A549 (cell line): ENCODE measurements around the gene PLIN3.

Experiments
- CBX2 ChIP-seq: fragments of 200-600 bp; sonication (generic); IDR thresholded peaks from 2 replicates; pipeline ENCODE4 v1.6.1; 2016; ENCODE audit warnings: low read depth, mild to moderate bottlenecking, borderline replicate concordance
- CHD2 ChIP-seq: fragments of 150-350 bp; IDR thresholded peaks from 2 replicates; pipeline ENCODE4 v1.6.1; 2014; ENCODE audit warnings: low read length; ENCODE audit not compliant: partially characterized antibody
- CHD4 ChIP-seq: fragments of 200-600 bp; sonication (generic); IDR thresholded peaks from 2 replicates; pipeline ENCODE4 v1.6.1; 2016; ENCODE audit warnings: antibody characterized with exemption, mild to moderate bottlenecking, borderline replicate concordance
- HOXA7 ChIP-seq: fragments of 250-450 bp; sonication (Bioruptor Pico); IDR thresholded peaks from 2 replicates; pipeline ENCODE4 v1.5.0; 2020; ENCODE audit warnings: mild to moderate bottlenecking, moderate library complexity
- JUN ChIP-seq, 2 experiments: fragments of >200 bp; sonication (Bioruptor Twin); formaldehyde crosslinking; IDR thresholded peaks; 2 replicates in 1 of 2; 3 replicates in 1 of 2; pipeline ENCODE4 v1.6.1; 2016 to 2017
- MAFK ChIP-seq: fragments of 450-650 bp; IDR thresholded peaks from 2 replicates; pipeline ENCODE4 v1.6.1; 2014; ENCODE audit not compliant: partially characterized antibody
- MAZ ChIP-seq: fragments of 150-350 bp; IDR thresholded peaks from 2 replicates; pipeline ENCODE4 v1.6.1; 2014; ENCODE audit warnings: antibody characterized with exemption, low read depth, low read length, borderline replicate concordance
- NR3C1 ChIP-seq: fragments of >200 bp; sonication (Bioruptor Twin); formaldehyde crosslinking; IDR thresholded peaks from 3 replicates; pipeline ENCODE4 v1.6.1; 2017
- PBX3 ChIP-seq: IDR thresholded peaks from 2 replicates; pipeline ENCODE4 v1.6.1; 2012
- PHF8 ChIP-seq: fragments of 200-600 bp; sonication (generic); IDR thresholded peaks from 2 replicates; pipeline ENCODE4 v1.6.1; 2016; ENCODE audit warnings: low read depth, mild to moderate bottlenecking, antibody characterized with exemption, moderate library complexity, borderline replicate concordance
- POLR2A ChIP-seq: IDR thresholded peaks from 2 replicates; pipeline ENCODE4 v1.6.1; 2012; ENCODE audit warnings: mild to moderate bottlenecking, low read length
- TF ChIP-seq, protein P1 (sequence below): fragments of >200 bp; sonication (Bioruptor Twin); formaldehyde crosslinking; IDR thresholded peaks from 3 replicates; pipeline ENCODE4 v1.5.1; 2016

GRCh38 chr19:4832776-4833175 lies 34.7 kb downstream of the PLIN3 start:
- no peak for TF ChIP-seq NR3C1
- no peak for TF ChIP-seq PHF8
- TF ChIP-seq PBX3: no peak
- no peak for TF ChIP-seq POLR2A
- no peak for TF ChIP-seq HOXA7 (CRISPR knock-in tag)
- TF ChIP-seq, protein P1, sequence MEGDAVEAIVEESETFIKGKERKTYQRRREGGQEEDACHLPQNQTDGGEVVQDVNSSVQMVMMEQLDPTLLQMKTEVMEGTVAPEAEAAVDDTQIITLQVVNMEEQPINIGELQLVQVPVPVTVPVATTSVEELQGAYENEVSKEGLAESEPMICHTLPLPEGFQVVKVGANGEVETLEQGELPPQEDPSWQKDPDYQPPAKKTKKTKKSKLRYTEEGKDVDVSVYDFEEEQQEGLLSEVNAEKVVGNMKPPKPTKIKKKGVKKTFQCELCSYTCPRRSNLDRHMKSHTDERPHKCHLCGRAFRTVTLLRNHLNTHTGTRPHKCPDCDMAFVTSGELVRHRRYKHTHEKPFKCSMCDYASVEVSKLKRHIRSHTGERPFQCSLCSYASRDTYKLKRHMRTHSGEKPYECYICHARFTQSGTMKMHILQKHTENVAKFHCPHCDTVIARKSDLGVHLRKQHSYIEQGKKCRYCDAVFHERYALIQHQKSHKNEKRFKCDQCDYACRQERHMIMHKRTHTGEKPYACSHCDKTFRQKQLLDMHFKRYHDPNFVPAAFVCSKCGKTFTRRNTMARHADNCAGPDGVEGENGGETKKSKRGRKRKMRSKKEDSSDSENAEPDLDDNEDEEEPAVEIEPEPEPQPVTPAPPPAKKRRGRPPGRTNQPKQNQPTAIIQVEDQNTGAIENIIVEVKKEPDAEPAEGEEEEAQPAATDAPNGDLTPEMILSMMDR: no peak
- no peak for TF ChIP-seq CBX2
- TF ChIP-seq CHD4: no peak
- TF ChIP-seq JUN (IDR thresholded peaks at IDR 0.05): no peak
- no peak for TF ChIP-seq MAFK
- no peak for TF ChIP-seq CHD2
- TF ChIP-seq MAZ: no peak
